T-helper 17 cell (primary cell): ENCODE measurements around the gene KHK. TPM values are rescaled to one million over a fixed set of nuclear protein-coding genes. Genes with fewer than 3 reads are reported as not detected.
"Not testable (repeated sequence)": the region's sequence is repeated elsewhere in the genome, so short reads cannot be mapped to it uniquely, and the experiment has no call there.

Experiments used
- ATAC-seq: fragments of 150-1000 bp; cut with Tn5 transposase; 2 replicates; pipeline ENCODE4 v1.10.0; 2021; ENCODE audit warnings: mild to moderate bottlenecking, moderate library complexity
- DNase-seq, 3 donors: peaks; one replicate each; pipeline versions ENCODE4 v3.0.0 to v3.0.0-alpha.2; 2020 to 2021
- H3K9me3 ChIP-seq: one replicate; pipeline ENCODE4 v1.7.0; 2013; ENCODE audit warnings: low read length, mild to moderate bottlenecking; ENCODE audit not compliant: control insufficient read depth, poor library complexity, severe bottlenecking
- H3K27ac Mint-ChIP-seq: one replicate; pipeline ENCODE4 v1.8.0; 2022; ENCODE audit warnings: mild to moderate bottlenecking, moderate library complexity, mixed read lengths
- H3K27me3 Mint-ChIP-seq: one replicate; pipeline ENCODE4 v1.8.0; 2022; ENCODE audit warnings: mixed read lengths
- H3K36me3 Mint-ChIP-seq: one replicate; pipeline ENCODE4 v1.8.0; 2022; ENCODE audit warnings: low read depth, mixed read lengths
- H3K4me1 Mint-ChIP-seq: one replicate; pipeline ENCODE4 v1.8.0; 2022; ENCODE audit warnings: mild to moderate bottlenecking, mixed read lengths
- H3K4me3 Mint-ChIP-seq: one replicate; pipeline ENCODE4 v1.8.0; 2022; ENCODE audit warnings: mild to moderate bottlenecking, moderate library complexity, mixed read lengths
- total RNA-seq, 4 donors: library from RNA in 2 of 4; stranded (reverse) in 2 of 4; gene quantifications; one replicate each; pipeline ENCODE4 v1.2.3 and lab custom pipeline; 2022 to 2026

The KHK gene
- total RNA-seq, 2 donors from 2014 or later, result 4.5 to 5.4 TPM

DNA sequence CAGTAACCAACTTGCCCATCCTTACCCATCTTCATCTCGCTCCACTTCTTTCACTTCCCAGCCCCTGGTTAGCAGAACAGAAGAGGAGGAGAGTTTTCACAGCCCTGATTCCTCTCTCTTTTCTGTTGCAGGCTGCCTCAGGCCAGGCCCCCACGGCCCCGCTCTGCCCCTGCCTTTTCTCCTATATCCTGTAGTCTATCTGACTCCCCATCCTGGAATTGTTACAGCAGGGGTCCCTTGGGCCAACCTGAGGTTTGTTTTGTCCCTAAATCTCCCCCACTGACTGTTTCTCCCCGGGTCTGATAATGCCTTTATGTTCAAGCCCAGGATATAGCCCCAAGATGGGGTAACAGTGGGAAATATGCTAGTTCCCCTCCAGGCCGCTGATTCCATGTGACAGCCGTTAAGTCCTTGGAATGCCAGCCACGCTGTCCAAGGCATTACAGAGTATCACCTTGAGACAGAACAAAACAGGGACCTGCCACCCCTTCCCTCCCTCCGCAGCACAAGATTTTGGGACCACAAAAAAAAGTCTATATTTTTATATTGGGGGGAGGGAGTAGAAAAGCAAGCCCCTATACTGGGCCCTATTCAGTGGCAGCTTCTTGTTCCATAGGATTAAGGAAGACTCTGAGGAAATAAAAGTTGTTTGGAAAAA lies 16.5 kb upstream of the KHK start:
- Mint-ChIP-seq H3K4me3 (peak overlapping the region; percentile 63), H3K36me3 (peaks cover 5% of the 10 kb centered on the region), H3K27me3 (no peaks in the 10 kb centered on the region), H3K27ac (peak overlapping the region; percentile 96), H3K4me1 (peaks cover 41% of the 10 kb centered on the region)
- DNase-seq (no peak), ATAC-seq (no peak)
- no peaks in the 10 kb centered on the region for H3K9me3 ChIP-seq

- no peaks in the 10 kb centered on the region for H3K27me3 Mint-ChIP-seq
- H3K27ac Mint-ChIP-seq, result peak overlapping the region; percentile 96
- peaks cover 5% of the 10 kb centered on the region for H3K36me3 Mint-ChIP-seq
- ATAC-seq, result peak; percentile 12
- no peaks in the 10 kb centered on the region for H3K9me3 ChIP-seq
- H3K4me3 Mint-ChIP-seq, result peak overlapping the region; percentile 96
- H3K4me1 Mint-ChIP-seq, result peaks cover 43% of the 10 kb centered on the region
- DNase-seq, result no peak
Observed at GRCh38 chr2:27070653-27071276, 15.8 kb upstream of the KHK start.

DNA sequence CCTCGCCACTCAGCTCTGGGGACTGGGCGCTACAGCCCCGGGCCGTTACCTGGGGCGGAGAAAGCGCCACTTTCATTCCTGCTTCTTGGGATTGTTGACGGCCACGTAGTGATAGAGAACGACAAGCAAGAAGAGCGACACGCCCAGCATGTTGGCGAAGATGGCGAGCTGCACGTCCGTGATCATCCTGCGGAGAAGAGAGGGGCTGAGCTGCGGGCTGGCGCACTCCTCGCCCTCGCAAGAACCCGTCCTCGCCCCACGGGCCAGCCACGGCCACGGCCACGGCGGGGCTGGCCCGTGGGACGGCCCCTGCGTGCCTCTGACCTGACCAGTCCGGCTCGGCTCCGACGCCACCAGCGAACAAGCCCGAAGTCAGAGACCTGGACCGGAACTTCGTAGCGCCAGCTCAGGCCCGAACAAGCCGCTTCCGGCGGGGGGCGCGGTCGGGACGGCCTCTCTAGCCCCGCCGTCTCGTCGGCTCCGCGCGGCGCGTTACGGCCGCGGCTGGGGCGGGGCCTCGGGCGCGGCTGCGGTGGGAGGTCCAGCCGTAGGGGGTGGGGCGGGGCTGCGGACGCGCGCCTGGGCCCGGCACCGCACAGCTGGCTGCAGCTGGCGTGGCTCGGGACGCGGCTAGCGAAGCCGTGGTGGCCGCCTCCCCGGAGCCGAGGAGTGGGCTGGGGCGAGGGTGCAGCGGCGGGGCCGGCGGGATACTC lies 15.1 kb upstream of the KHK start, which contains the start of gene OST4:
Gene OST4, minus strand, starts transcription at position 378 of the 713 bp plus-strand sequence.
- H3K4me3 Mint-ChIP-seq, result peak within 1 kb of the TSS; percentile 96
- no peaks in the 10 kb centered on the region for H3K9me3 ChIP-seq
- H3K27ac Mint-ChIP-seq, result peak within 1 kb of the TSS; percentile 96
- H3K27me3 Mint-ChIP-seq, result no peaks in the 10 kb centered on the region
- ATAC-seq (peak; percentile 92), DNase-seq (peak; percentile 84 to 89 (median 84))
- H3K4me1 Mint-ChIP-seq, result peaks cover 44% of the 10 kb centered on the region
- H3K36me3 Mint-ChIP-seq, result no peaks in the 10 kb centered on the region

- DNase-seq (peak in 1 of 3 donors; percentile 26), ATAC-seq (peak; percentile 23)
- Mint-ChIP-seq H3K4me1 (peaks cover 47% of the 10 kb centered on the region), H3K36me3 (no peaks in the 10 kb centered on the region), H3K27me3 (no peaks in the 10 kb centered on the region), H3K27ac (peak overlapping the region; percentile 96), H3K4me3 (peak overlapping the region; percentile 81)
- no peaks in the 10 kb centered on the region for H3K9me3 ChIP-seq
Observed at GRCh38 chr2:27071990-27072830, 14.4 kb upstream of the KHK start.

- no peak for DNase-seq
- H3K4me3 Mint-ChIP-seq, result peak overlapping the region; percentile 67
- no peak for ATAC-seq
- H3K36me3 Mint-ChIP-seq, result no peaks in the 10 kb centered on the region
- no peaks in the 10 kb centered on the region for H3K27me3 Mint-ChIP-seq
- H3K4me1 Mint-ChIP-seq, result peaks cover 48% of the 10 kb centered on the region
- no peaks in the 10 kb centered on the region for H3K9me3 ChIP-seq
- peak overlapping the region; percentile 96 for H3K27ac Mint-ChIP-seq
Observed at GRCh38 chr2:27072920-27073319, 13.7 kb upstream of the KHK start.

- Mint-ChIP-seq H3K27ac (peak overlapping the region; percentile 96), H3K4me1 (peaks cover 47% of the 10 kb centered on the region), H3K36me3 (no peaks in the 10 kb centered on the region), H3K4me3 (peak overlapping the region; percentile 56), H3K27me3 (no peaks in the 10 kb centered on the region)
- ATAC-seq, result no peak
- no peaks in the 10 kb centered on the region for H3K9me3 ChIP-seq
- DNase-seq, result no peak
Observed at GRCh38 chr2:27073782-27074181, 12.8 kb upstream of the KHK start.

DNA sequence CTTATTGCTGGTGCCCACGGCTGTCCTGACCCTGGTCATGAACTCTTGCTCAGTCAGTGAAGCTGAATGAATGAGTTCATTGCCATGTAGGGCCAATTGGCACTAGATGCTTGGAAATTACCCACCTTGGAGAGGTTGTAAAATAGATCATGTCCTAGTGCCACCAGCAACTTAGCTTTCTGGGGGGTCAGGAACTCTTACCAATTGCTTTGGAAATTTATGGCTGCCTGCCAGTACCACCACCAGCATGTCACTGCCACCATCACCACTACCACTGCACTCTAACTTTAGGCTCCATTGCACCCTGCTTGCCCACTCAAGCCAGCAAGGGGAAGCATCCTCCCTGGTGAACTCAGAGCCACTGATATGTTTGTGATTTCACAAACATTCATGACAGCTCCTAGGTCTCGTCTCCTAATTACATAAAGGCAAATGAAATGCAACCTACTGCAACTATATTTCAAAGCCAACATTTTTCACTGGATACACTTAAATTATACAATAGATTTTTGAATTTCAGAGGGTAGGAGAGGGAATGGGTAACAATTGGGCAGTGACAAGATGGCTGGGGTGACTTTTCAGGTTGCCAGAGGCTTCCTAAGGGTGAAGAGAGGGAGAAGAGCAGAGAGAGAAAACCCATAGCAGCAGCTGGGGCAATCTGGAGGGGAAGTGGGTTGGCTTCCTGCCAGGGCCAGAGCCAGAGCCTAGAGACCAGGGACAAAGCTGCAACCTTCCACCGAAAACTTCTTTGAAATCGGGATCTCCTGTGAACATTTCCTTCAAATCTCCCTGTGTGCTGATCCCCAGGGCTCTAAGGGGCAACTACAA lies 11.6 kb upstream of the KHK start:
- H3K27ac Mint-ChIP-seq, result peak overlapping the region; percentile 96
- H3K9me3 ChIP-seq, result no peaks in the 10 kb centered on the region
- H3K4me1 Mint-ChIP-seq, result peaks cover 35% of the 10 kb centered on the region
- peak overlapping the region; percentile 45 for H3K4me3 Mint-ChIP-seq
- no peaks in the 10 kb centered on the region for H3K27me3 Mint-ChIP-seq
- H3K36me3 Mint-ChIP-seq, result no peaks in the 10 kb centered on the region
- ATAC-seq, result peak; percentile 21
- DNase-seq, result peak in 2 of 3 donors; percentile 28 to 40

DNA sequence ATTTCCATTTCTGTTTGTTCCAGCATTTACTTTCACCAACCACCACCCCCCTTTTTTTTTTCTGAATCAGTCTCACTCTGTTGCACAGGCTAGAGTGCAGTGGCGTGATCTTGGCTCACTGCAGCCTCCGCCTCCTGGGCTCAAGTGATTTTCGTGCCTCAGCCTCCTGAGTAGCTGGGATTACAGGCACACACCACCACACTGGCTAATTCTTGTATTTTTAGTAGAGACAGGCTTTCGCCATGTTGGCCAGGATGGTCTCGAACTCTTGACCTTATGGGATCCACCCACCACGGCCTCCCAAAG lies 11.1 kb upstream of the KHK start:
- not testable (repeated sequence) for DNase-seq, H3K9me3 ChIP-seq, H3K36me3 Mint-ChIP-seq, H3K4me3 Mint-ChIP-seq, H3K27me3 Mint-ChIP-seq, ATAC-seq
- Mint-ChIP-seq H3K4me1 (peaks cover 37% of the 10 kb centered on the region), H3K27ac (peak overlapping the region; percentile 96)

- H3K4me1 Mint-ChIP-seq, result peaks cover 39% of the 10 kb centered on the region
- peak overlapping the region; percentile 96 for H3K27ac Mint-ChIP-seq
- H3K27me3 Mint-ChIP-seq, result no peaks in the 10 kb centered on the region
- H3K4me3 Mint-ChIP-seq, result no peak overlapping the region
- no peaks in the 10 kb centered on the region for H3K9me3 ChIP-seq
- ATAC-seq (no peak), DNase-seq (no peak)
- H3K36me3 Mint-ChIP-seq, result no peaks in the 10 kb centered on the region
Observed at GRCh38 chr2:27076323-27076722, 10.2 kb upstream of the KHK start.

DNA sequence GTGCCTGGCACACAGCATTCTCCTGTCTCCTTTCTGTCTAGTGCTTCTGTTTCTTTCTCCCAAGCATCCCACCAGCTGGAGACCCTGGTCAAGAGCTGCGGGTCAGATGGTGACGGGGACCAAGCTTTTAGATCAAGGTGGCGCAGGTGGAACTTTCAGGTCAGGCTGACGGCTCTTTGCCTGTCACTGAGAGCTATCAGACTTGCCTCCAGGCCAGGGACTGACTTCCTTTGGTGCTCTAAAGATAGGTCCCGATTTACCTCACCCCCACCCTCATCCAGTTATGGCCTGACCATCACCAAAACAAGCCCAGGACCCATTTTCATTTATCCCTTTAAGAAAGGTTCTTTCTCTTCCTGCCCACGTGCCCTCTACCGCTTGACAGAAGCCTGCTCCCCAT lies 9.3 kb upstream of the KHK start:
- no peak for ATAC-seq
- no peaks in the 10 kb centered on the region for H3K9me3 ChIP-seq
- DNase-seq, result no peak
- H3K4me3 Mint-ChIP-seq, result no peak overlapping the region
- H3K27ac Mint-ChIP-seq, result no peak overlapping the region
- H3K36me3 Mint-ChIP-seq, result no peaks in the 10 kb centered on the region
- peaks cover 43% of the 10 kb centered on the region for H3K4me1 Mint-ChIP-seq
- H3K27me3 Mint-ChIP-seq, result no peaks in the 10 kb centered on the region

- Mint-ChIP-seq H3K4me3 (no peak within 1 kb of the TSS), H3K36me3 (no peaks in the 10 kb centered on the region), H3K27ac (no peak within 1 kb of the TSS), H3K4me1 (peaks cover 44% of the 10 kb centered on the region), H3K27me3 (no peaks in the 10 kb centered on the region)
- DNase-seq (no peak), ATAC-seq (no peak)
- H3K9me3 ChIP-seq, result no peaks in the 10 kb centered on the region
Observed at GRCh38 chr2:27078267-27079194, 8.0 kb upstream of the KHK start, which contains the start of gene EMILIN1. TSS of gene EMILIN1 (plus strand) at chr2:27078615. CDS start at chr2:27079066, 451 bp downstream.
